HG03442 (cell line): Measurements from ENCODE around the gene CCT6B.

Experiments used
- ATAC-seq: cut with Tn5 transposase; IDR thresholded peaks from one replicate; pipeline ENCODE4 v1.9.1; 2021; ENCODE audit warnings: mild to moderate bottlenecking, moderate library complexity; ENCODE audit not compliant: unreplicated experiment

The CCT6B gene

DNA sequence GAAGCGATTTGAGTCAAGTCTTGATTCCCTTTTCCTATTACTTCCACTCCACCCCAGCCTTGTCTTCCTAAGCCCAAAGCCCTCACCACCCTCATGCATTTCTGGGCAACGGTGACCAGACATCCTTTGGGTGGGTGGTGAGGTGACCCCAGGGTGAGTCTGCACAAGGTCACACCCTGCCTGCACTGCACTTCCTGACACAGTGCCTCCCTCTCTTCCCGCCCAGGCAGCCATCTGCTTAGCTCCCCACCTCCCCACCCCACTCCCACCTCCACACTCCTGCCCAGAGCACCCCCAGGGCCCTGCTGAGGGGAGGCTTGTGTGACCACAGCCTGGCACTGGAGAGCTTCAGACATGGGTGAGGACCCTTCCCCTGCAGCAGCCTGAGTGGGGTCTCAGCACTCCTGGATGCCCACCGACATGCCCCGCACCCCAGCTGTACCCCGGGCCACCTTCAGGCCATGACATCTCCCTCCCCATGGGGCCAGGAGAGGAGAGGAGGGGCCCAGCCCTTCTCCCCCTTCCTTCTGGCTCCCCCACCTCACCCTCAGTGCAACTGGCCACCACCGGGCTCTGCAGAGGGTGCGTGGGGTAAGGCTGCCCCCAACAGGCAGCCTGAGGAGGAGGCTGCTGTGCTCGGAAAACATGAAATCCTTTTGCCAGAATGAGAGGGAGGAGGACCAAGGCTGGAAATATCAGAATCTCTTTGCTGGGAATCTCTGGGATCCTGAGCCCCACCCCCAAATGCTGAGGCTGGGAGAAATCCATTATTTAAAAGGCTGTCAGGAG, 68.6 kb downstream of the CCT6B start:
- ATAC-seq, result no peak

GRCh38 chr17:34886831-34887230, 74.4 kb downstream of the CCT6B start:
- no peak for ATAC-seq

DNA sequence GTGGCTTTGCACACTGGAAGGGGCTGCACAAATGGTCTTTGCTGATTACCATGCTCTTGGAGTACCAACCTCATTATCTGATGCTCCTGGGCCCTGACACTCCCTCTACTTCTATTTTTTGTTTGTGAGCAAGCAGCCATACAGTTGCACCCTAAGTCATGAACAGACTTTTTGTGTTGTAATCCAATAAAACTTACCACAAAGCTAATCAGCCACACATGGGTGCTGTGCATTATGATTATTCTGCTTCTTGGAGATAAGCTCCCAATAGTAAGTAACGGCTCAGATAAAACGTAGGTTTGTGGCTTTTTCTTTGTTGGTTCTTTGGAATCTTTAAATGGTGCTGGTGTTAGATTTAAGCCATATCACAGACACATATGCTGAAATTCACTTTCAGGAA, 76.2 kb downstream of the CCT6B start:
- no peak for ATAC-seq

DNA sequence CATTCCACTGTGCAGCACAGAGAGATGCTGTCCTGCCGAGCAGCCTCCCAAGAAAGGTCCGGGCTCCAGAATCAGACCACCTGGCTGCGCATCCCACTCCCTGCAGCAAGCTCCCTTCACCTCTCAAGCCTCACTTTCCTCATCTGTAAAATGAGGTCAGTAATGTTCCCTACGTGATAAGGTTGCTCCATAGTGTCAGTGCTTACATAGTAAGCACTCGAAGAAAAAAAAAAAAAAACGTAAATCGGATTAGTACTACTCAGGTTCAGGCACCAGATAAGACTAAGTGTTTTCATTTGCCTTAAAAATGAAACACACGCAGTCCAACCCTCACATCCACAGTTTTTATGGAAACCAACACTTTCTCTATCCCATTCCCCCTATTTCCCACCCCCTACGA, 76.7 kb downstream of the CCT6B start:
- ATAC-seq, result no peak

DNA sequence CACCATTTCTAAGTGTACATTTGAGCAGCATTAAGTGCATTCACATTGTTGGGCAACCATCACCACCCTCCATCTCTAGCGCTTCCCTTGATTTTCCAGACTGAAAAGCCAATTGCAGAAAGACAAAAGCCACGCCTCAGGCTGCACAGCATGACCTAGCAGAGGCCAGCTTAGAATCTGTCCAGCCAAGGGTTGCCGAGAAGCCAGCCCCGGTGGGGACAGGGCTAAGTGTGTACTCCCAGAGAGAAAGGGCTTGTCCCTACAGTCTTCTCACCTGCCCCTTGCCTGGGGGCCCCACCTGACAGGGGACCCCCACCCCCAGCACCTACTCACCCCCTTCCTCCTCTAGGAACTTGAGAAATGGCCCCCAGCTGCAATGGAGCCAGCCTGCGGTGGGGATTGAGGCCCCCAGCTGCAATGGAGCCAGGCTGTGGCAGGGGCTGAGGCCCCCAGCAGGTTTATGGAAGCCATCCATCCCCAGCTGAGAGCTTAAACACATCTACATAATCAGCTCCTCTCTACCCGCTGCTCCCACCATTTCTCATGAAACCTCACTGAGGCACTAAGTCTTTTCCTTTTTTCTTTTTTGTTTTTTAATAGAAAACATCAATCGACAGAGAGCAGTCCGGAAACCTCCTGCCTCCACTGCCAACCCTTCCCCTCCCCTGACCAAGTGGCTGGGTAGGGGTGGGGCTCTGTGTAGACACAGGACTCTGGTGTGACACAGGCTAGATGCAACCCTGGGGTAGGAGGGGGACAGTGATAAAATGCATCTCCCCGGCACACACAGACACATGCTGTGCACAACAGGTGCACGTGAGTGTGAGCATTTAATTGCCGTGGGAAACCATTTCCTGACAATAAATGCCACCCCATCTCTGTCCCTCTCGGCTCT, 77.9 kb downstream of the CCT6B start:
- ATAC-seq, result no peak

DNA sequence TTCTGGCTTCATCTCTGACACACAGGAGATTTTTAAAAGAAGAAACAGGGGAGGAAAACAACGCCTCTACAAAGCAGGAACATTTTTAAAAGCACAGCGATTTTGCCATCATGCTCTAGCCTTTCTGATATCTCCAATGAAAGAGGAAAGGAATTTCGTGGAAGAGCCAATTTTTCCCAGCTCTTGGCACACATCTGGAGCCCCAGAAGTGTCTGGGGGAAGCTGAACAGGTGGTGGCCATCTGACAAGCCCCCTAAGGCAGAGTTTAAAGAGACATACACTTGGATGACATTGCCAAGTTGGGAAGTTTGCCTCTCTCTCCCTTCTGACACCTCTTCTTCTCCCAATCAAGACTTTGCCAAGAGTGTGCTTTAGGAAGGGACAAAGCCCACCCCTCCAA, 82.1 kb downstream of the CCT6B start:
- ATAC-seq, result no peak
